ENCODE measurements around the gene PAFAH1B1.

DNA sequence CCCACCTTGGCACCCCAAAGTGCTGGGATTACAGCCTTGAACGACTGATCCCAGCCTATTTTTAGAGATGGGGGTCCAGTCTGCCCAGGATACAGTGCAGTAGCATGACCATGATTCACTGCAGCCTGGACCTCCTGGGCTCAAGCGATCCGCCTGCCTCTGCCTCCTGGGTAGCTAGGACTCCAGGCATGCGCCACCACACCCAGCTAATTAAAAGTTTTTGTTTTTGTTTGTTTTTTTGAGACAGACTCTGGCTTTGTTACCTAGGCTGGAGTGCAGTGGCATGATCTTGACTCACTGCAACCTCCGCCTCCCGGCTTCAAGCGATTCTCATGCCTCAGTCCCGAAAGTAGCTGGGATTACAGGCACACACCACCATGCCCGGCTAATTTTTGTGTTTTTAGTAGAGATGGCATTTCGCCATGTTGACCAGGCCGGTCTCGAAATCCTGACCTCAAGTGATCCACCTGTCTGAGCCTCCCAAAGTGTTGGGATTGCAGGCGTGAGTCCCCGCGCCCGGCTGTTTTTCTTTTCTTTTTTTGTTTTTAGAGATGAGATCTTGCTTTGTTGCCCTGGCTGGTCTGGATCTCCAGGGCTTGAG, 2.3 kb upstream of the PAFAH1B1 start:
- TF ChIP-seq, protein P1, sequence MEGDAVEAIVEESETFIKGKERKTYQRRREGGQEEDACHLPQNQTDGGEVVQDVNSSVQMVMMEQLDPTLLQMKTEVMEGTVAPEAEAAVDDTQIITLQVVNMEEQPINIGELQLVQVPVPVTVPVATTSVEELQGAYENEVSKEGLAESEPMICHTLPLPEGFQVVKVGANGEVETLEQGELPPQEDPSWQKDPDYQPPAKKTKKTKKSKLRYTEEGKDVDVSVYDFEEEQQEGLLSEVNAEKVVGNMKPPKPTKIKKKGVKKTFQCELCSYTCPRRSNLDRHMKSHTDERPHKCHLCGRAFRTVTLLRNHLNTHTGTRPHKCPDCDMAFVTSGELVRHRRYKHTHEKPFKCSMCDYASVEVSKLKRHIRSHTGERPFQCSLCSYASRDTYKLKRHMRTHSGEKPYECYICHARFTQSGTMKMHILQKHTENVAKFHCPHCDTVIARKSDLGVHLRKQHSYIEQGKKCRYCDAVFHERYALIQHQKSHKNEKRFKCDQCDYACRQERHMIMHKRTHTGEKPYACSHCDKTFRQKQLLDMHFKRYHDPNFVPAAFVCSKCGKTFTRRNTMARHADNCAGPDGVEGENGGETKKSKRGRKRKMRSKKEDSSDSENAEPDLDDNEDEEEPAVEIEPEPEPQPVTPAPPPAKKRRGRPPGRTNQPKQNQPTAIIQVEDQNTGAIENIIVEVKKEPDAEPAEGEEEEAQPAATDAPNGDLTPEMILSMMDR (IDR thresholded peaks at IDR 0.05 in 2 of 3, conservative IDR thresholded peaks at IDR 0.05 in 1 of 3; ENCODE audit: control insufficient read depth in 2 of 3, extremely low read depth in 1 of 3, insufficient read depth in 1 of 3, low read depth in 3 of 3, low read length in 3 of 3) = no peak
- TF ChIP-seq POLR2A (IDR thresholded peaks at IDR 0.05; ENCODE audit: low read depth, low read length) (no peak), BHLHE40 (IDR thresholded peaks at IDR 0.05; ENCODE audit: borderline replicate concordance in 1 of 2, low read depth in 2 of 2, low read length in 1 of 2) (no peak), STAT1 (conservative IDR thresholded peaks at IDR 0.05) (no peak), RCOR1 (conservative IDR thresholded peaks at IDR 0.05; ENCODE audit: low read depth, low read length) (no peak)
